H9 (cell line): Measurements from ENCODE around the gene BFSP1. TPM values are rescaled to one million over a fixed set of nuclear protein-coding genes. Genes with fewer than 3 reads are reported as not detected.

ENCODE experiments used
- DNase-seq: peaks from one replicate; pipeline ENCODE4 v3.0.0-alpha.2; 2017
- H2AFZ ChIP-seq: one replicate; pipeline ENCODE4 v1.6.1; 2013; ENCODE audit warnings: mild to moderate bottlenecking, low read length, control low read depth, moderate library complexity
- H2AK5ac ChIP-seq: 2 replicates; pipeline ENCODE4 v1.6.1; 2013; ENCODE audit warnings: low read length, control low read depth, mixed read lengths; ENCODE audit not compliant: insufficient read length
- H2BK120ac ChIP-seq: one replicate; pipeline ENCODE4 v1.6.1; 2013; ENCODE audit warnings: low read depth, mild to moderate bottlenecking, low read length, control low read depth, inconsistent platforms; ENCODE audit not compliant: poor library complexity, severe bottlenecking
- H2BK12ac ChIP-seq: 2 replicates; pipeline ENCODE4 v1.6.1; 2013; ENCODE audit warnings: low read length, control low read depth, mixed read lengths, low read depth; ENCODE audit not compliant: insufficient read length
- H2BK15ac ChIP-seq: 2 replicates; pipeline ENCODE4 v1.6.1; 2013; ENCODE audit warnings: low read depth, low read length, control low read depth
- H2BK20ac ChIP-seq: one replicate; pipeline ENCODE4 v1.6.1; 2013; ENCODE audit warnings: low read depth, mild to moderate bottlenecking, low read length, control low read depth, inconsistent platforms; ENCODE audit not compliant: poor library complexity, severe bottlenecking
- H2BK5ac ChIP-seq: 2 replicates; pipeline ENCODE4 v1.6.1; 2013; ENCODE audit warnings: low read length, control low read depth, mixed read lengths; ENCODE audit not compliant: insufficient read length
- H3K14ac ChIP-seq: 2 replicates; pipeline ENCODE4 v1.6.1; 2013; ENCODE audit warnings: low read length, control low read depth; ENCODE audit not compliant: insufficient read depth
- H3K18ac ChIP-seq: 2 replicates; pipeline ENCODE4 v1.6.1; 2013; ENCODE audit warnings: low read depth, mild to moderate bottlenecking, mixed read lengths, low read length, control low read depth; ENCODE audit not compliant: insufficient read length
- H3K23ac ChIP-seq: 2 replicates; pipeline ENCODE4 v1.6.1; 2013; ENCODE audit warnings: low read length, control low read depth, mixed read lengths, low read depth; ENCODE audit not compliant: insufficient read length
- H3K23me2 ChIP-seq: 2 replicates; pipeline ENCODE4 v1.6.1; 2013; ENCODE audit warnings: low read depth, mild to moderate bottlenecking, mixed read lengths, low read length, control low read depth; ENCODE audit not compliant: insufficient read length, poor library complexity, severe bottlenecking
- H3K27ac ChIP-seq: 2 replicates; pipeline ENCODE4 v1.5.1; 2013; ENCODE audit warnings: low read length, control low read depth, mixed read lengths, low read depth; ENCODE audit not compliant: insufficient read length
- H3K27me3 ChIP-seq: 2 replicates; pipeline ENCODE4 v1.6.1; 2013; ENCODE audit warnings: low read length, control low read depth, inconsistent platforms; ENCODE audit not compliant: insufficient read depth
- H3K4ac ChIP-seq: 2 replicates; pipeline ENCODE4 v1.6.1; 2013; ENCODE audit warnings: low read depth, mild to moderate bottlenecking, control low read depth, inconsistent platforms, low read length, moderate library complexity
- H3K4me1 ChIP-seq: 2 replicates; pipeline ENCODE4 v1.6.1; 2013; ENCODE audit warnings: low read length, control low read depth, inconsistent platforms; ENCODE audit not compliant: insufficient read depth
- H3K4me2 ChIP-seq: 2 replicates; pipeline ENCODE4 v1.6.1; 2013; ENCODE audit warnings: low read length, control low read depth, mixed read lengths; ENCODE audit not compliant: insufficient read length, insufficient read depth
- H3K56ac ChIP-seq: 2 replicates; pipeline ENCODE4 v1.6.1; 2013; ENCODE audit warnings: low read depth, mild to moderate bottlenecking, mixed read lengths, low read length, control low read depth; ENCODE audit not compliant: insufficient read length
- H3K79me1 ChIP-seq: 2 replicates; pipeline ENCODE4 v1.6.1; 2013; ENCODE audit warnings: low read depth, mild to moderate bottlenecking, moderate library complexity, low read length, control low read depth, inconsistent platforms; ENCODE audit not compliant: insufficient read depth, poor library complexity, severe bottlenecking
- H3K79me2 ChIP-seq: 2 replicates; pipeline ENCODE4 v1.6.1; 2013; ENCODE audit warnings: low read length, control low read depth, inconsistent platforms; ENCODE audit not compliant: insufficient read depth
- H3K9ac ChIP-seq: 2 replicates; pipeline ENCODE4 v1.6.1; 2013; ENCODE audit warnings: low read length, control low read depth, mixed read lengths; ENCODE audit not compliant: insufficient read length; ENCODE audit errors: extremely low read depth
- H3K9me3 ChIP-seq: one replicate; pipeline ENCODE4 v1.6.1; 2013; ENCODE audit warnings: low read depth, low read length, inconsistent platforms; ENCODE audit not compliant: control insufficient read depth
- H3T11ph ChIP-seq: one replicate; pipeline ENCODE4 v1.6.1; 2013; ENCODE audit warnings: mild to moderate bottlenecking, low read length, control low read depth, inconsistent platforms
- H4K20me1 ChIP-seq: one replicate; pipeline ENCODE4 v1.6.1; 2013; ENCODE audit not compliant: control insufficient read depth, insufficient read length, insufficient read depth
- H4K5ac ChIP-seq: 2 replicates; pipeline ENCODE4 v1.6.1; 2013; ENCODE audit warnings: low read depth, mild to moderate bottlenecking, mixed read lengths, low read length, control low read depth; ENCODE audit not compliant: insufficient read length
- H4K8ac ChIP-seq: replicated peaks from 2 replicates; pipeline ENCODE4 v1.6.1; 2013; ENCODE audit warnings: low read length, control low read depth, mixed read lengths, low read depth; ENCODE audit not compliant: insufficient read length
- H4K91ac ChIP-seq: 2 replicates; pipeline ENCODE4 v1.6.1; 2013; ENCODE audit warnings: low read depth, mild to moderate bottlenecking, moderate library complexity, mixed read lengths, low read length, control low read depth; ENCODE audit not compliant: insufficient read length
- H3K27ac Mint-ChIP-seq, 3 experiments: 2 replicates in 2 of 3; 3 replicates in 1 of 3; pipeline ENCODE4 v1.8.0; 2020 to 2021; ENCODE audit warnings: mixed read lengths in 3 of 3, mild to moderate bottlenecking in 1 of 3, moderate library complexity in 1 of 3
- H3K27me3 Mint-ChIP-seq: 2 replicates; pipeline ENCODE4 v1.8.0; 2021; ENCODE audit warnings: low read depth, mild to moderate bottlenecking, moderate library complexity, mixed read lengths
- H3K36me3 Mint-ChIP-seq, 3 experiments: 2 replicates in 2 of 3; 3 replicates in 1 of 3; pipeline ENCODE4 v1.8.0; 2020 to 2021; ENCODE audit warnings: low read depth in 3 of 3, mixed read lengths in 3 of 3; ENCODE audit not compliant: insufficient read depth in 1 of 3
- H3K4me1 Mint-ChIP-seq, 2 experiments: 2 replicates each; pipeline ENCODE4 v1.8.0; 2020; ENCODE audit warnings: mixed read lengths in 2 of 2
- H3K4me3 Mint-ChIP-seq, 2 experiments: 2 replicates in 1 of 2; 3 replicates in 1 of 2; pipeline ENCODE4 v1.8.0; 2020 to 2021; ENCODE audit warnings: mild to moderate bottlenecking in 2 of 2, mixed read lengths in 2 of 2, moderate library complexity in 1 of 2
- H3K9me3 Mint-ChIP-seq, 2 experiments: 2 replicates in 1 of 2; 3 replicates in 1 of 2; pipeline ENCODE4 v1.8.0; 2020; ENCODE audit warnings: mild to moderate bottlenecking in 2 of 2, mixed read lengths in 2 of 2, moderate library complexity in 1 of 2
- CTCF ChIP-seq: fragments of 200-600 bp; sonication (generic); conservative IDR thresholded peaks from 3 replicates; pipeline ENCODE4 v1.8.0; 2021; ENCODE audit warnings: antibody characterized with exemption, mild to moderate bottlenecking
- WGBS: extraction: QIAGEN DNeasy Blood & Tissue Kit; methylation state at CpG from one replicate; pipeline ENCODE4 v1.1.7; 2013; ENCODE audit warnings: missing lambda C conversion rate, low lambda C conversion rate, mixed read lengths; ENCODE audit not compliant: insufficient read length; ENCODE audit errors: extremely low coverage; 5-methylcytosine and 5-hydroxymethylcytosine counted together
- total RNA-seq: library from RNA; stranded (reverse); gene quantifications from 2 replicates; pipeline ENCODE4 v1.2.1, GENCODE V29; 2021

The BFSP1 gene
- total RNA-seq, 1 experiment from 2014 or later: 9.4 TPM

DNA sequence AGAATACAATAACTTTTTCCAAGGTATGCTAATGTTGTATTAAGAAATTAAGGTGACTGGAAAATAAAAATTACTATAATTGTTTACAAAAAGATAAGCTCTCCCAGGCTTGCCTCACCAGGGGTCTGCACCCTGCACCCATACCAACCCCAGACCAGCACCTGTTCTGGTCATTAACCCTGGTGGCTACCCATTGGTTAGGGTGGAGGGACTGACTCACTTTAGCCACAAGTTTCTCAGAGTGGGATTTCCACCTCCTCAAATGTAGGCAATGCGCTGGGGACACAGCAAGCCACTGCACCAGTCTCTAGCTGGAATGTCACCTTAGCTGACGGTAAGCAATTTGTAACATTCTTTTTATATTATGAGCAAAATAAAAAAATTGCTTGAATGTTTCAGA lies 83.1 kb downstream of the BFSP1 start:
- DNase-seq: no peak
- H3K18ac ChIP-seq: no peak overlapping the region
- no peaks in the 10 kb centered on the region for H3K9me3 ChIP-seq
- H3K27ac ChIP-seq: no peak overlapping the region
- no peak overlapping the region for H4K5ac ChIP-seq
- Mint-ChIP-seq H3K36me3 (no peaks in the 10 kb centered on the region), H3K9me3 (no peaks in the 10 kb centered on the region), H3K27me3 (peaks cover 9% of the 10 kb centered on the region), H3K4me1 (no peaks in the 10 kb centered on the region), H3K4me3 (no peak overlapping the region), H3K27ac (no peak overlapping the region)
- H3K23ac ChIP-seq: no peak overlapping the region
- H2BK120ac ChIP-seq: no peak overlapping the region
- H2BK5ac ChIP-seq: no peak overlapping the region
- no peaks in the 10 kb centered on the region for H3K79me1 ChIP-seq
- no peak overlapping the region for H3K56ac ChIP-seq
- H3K27me3 ChIP-seq: no peaks in the 10 kb centered on the region
- no peak overlapping the region for H2AK5ac ChIP-seq
- no peaks in the 10 kb centered on the region for H3K23me2 ChIP-seq
- H2BK20ac ChIP-seq: no peak overlapping the region
- H3K4ac ChIP-seq: no peak overlapping the region
- no peaks in the 10 kb centered on the region for H3K4me1 ChIP-seq
- no CpG with 5 or more reads among the region's 2 CpGs for WGBS
- TF ChIP-seq CTCF: no peak
- no peak overlapping the region for H4K91ac ChIP-seq
- H3K4me2 ChIP-seq: no peak overlapping the region
- H4K20me1 ChIP-seq: no peaks in the 10 kb centered on the region
- H2AFZ ChIP-seq: no peak overlapping the region
- no peak overlapping the region for H3K9ac ChIP-seq
- no peak overlapping the region for H3T11ph ChIP-seq
- no peak overlapping the region for H2BK15ac ChIP-seq
- H2BK12ac ChIP-seq: no peak overlapping the region
- no peaks in the 10 kb centered on the region for H3K79me2 ChIP-seq
- H4K8ac ChIP-seq: no peak overlapping the region
- H3K14ac ChIP-seq: no peak overlapping the region
